B cell (primary cell): Measurements from ENCODE around the gene CAMK1D. TPM values are rescaled to one million over a fixed set of nuclear protein-coding genes. Genes with fewer than 3 reads are reported as not detected.

Source experiments
- ATAC-seq: fragments of 200-7000 bp; cut with Tn5 transposase; one replicate; pipeline ENCODE4 v1.10.0; 2021; ENCODE audit warnings: low read depth, mild to moderate bottlenecking, moderate number of reproducible peaks, moderate library complexity
- CTCF ChIA-PET: fragments of 350-600 bp; sonication (Branson Sonifier 250); formaldehyde crosslinking; loops from one replicate; lab custom pipeline; 2021; ENCODE audit warnings: antibody characterized with exemption, inconsistent platforms; lab: Charles Lee
- POLR2A ChIA-PET: fragments of 350-600 bp; sonication (Branson Sonifier 250); formaldehyde crosslinking; loops from one replicate; lab custom pipeline; 2021; ENCODE audit warnings: antibody characterized with exemption; lab: Charles Lee
- DNase-seq: peaks from one replicate; pipeline ENCODE4 v3.0.0; 2013
- H2AFZ ChIP-seq: 2 replicates; pipeline ENCODE4 v1.6.1; 2012; ENCODE audit warnings: mild to moderate bottlenecking, low read depth, low read length; ENCODE audit not compliant: insufficient read depth, poor library complexity, severe bottlenecking
- H3K27ac ChIP-seq, 2 donors: 1 replicate in 1 of 2; 2 replicates in 1 of 2; pipeline ENCODE4 v1.5.1; 2012 to 2013; ENCODE audit warnings: low read length in 2 of 2, mild to moderate bottlenecking in 2 of 2, moderate library complexity in 1 of 2
- H3K27me3 ChIP-seq, 4 experiments: fragments of 200-600 bp in 1 of 4; sonication (generic) in 1 of 4; replicated peaks in 1 of 4; 1 replicate in 2 of 4; 2 replicates in 2 of 4; pipeline versions ENCODE4 v1.6.1 to v1.7.0; 2013 to 2016; ENCODE audit warnings: low read length in 3 of 4, mild to moderate bottlenecking in 2 of 4, mixed read lengths in 1 of 4, moderate library complexity in 1 of 4; ENCODE audit not compliant: insufficient read depth in 4 of 4, control insufficient read depth in 3 of 4; ENCODE audit errors: control extremely low read depth in 1 of 4
- H3K36me3 ChIP-seq, 2 experiments: replicated peaks in 1 of 2; 1 replicate in 1 of 2; 2 replicates in 1 of 2; pipeline versions ENCODE4 v1.6.1 to v1.7.1; 2013; ENCODE audit warnings: low read length in 1 of 2; ENCODE audit not compliant: insufficient read depth in 2 of 2, control insufficient read depth in 1 of 2; ENCODE audit errors: control extremely low read depth in 1 of 2, extremely low read depth in 1 of 2
- H3K4me1 ChIP-seq, 2 donors: fragments of 200-600 bp in 1 of 2; sonication (generic) in 1 of 2; 1 replicate in 1 of 2; 2 replicates in 1 of 2; pipeline versions ENCODE4 v1.5.1 to v1.6.1; 2013 to 2017; ENCODE audit warnings: low read length in 2 of 2; ENCODE audit not compliant: control insufficient read depth in 2 of 2, insufficient read depth in 2 of 2
- H3K4me2 ChIP-seq: replicated peaks from 2 replicates; pipeline ENCODE3; 2012; ENCODE audit warnings: mild to moderate bottlenecking, low read depth, low read length; ENCODE audit not compliant: poor library complexity, severe bottlenecking
- H3K4me3 ChIP-seq, 5 experiments: fragments of 200-600 bp in 1 of 5; sonication (generic) in 1 of 5; 1 replicate in 3 of 5; 2 replicates in 2 of 5; pipeline versions ENCODE4 v1.5.1 to v1.7.0; 2011 to 2016; ENCODE audit warnings: low read length in 4 of 5, mild to moderate bottlenecking in 4 of 5, low read depth in 2 of 5, control low read depth in 1 of 5, moderate library complexity in 1 of 5; ENCODE audit not compliant: insufficient read depth in 1 of 5; ENCODE audit errors: control extremely low read depth in 1 of 5, extremely low read depth in 1 of 5
- H3K79me2 ChIP-seq: fragments of 200-600 bp; sonication (generic); one replicate; pipeline ENCODE4 v1.6.0; 2016; ENCODE audit warnings: low read length; ENCODE audit not compliant: control insufficient read depth, insufficient read depth
- H3K9ac ChIP-seq: fragments of 200-600 bp; sonication (generic); 2 replicates; pipeline ENCODE4 v1.6.1; 2017; ENCODE audit warnings: mild to moderate bottlenecking, low read length, moderate library complexity
- H3K9me3 ChIP-seq, 3 donors: one replicate each; pipeline versions ENCODE4 v1.6.1 to v1.7.1; 2013; ENCODE audit warnings: low read length in 2 of 3; ENCODE audit not compliant: control insufficient read depth in 2 of 3, insufficient read depth in 1 of 3; ENCODE audit errors: control extremely low read depth in 1 of 3
- H4K20me1 ChIP-seq: 2 replicates; pipeline ENCODE4 v1.6.0; 2012; ENCODE audit warnings: mild to moderate bottlenecking, low read length; ENCODE audit not compliant: insufficient read depth, control insufficient read depth, poor library complexity, severe bottlenecking
- H3K27ac Mint-ChIP-seq: one replicate; pipeline ENCODE4 v1.8.0; 2021; ENCODE audit warnings: mixed read lengths
- H3K27me3 Mint-ChIP-seq: one replicate; pipeline ENCODE4 v1.8.0; 2021; ENCODE audit warnings: mixed read lengths
- H3K4me1 Mint-ChIP-seq: one replicate; pipeline ENCODE4 v1.8.0; 2021; ENCODE audit warnings: mixed read lengths
- H3K4me3 Mint-ChIP-seq: one replicate; pipeline ENCODE4 v1.8.0; 2021; ENCODE audit warnings: mixed read lengths
- H3K9me3 Mint-ChIP-seq: one replicate; pipeline ENCODE4 v1.8.0; 2022; ENCODE audit warnings: mixed read lengths; ENCODE audit not compliant: insufficient read depth
- EZH2 ChIP-seq: IDR thresholded peaks from 2 replicates; pipeline ENCODE4 v1.6.1; 2012; ENCODE audit warnings: borderline replicate concordance, low read depth, mild to moderate bottlenecking, moderate library complexity, low read length; ENCODE audit not compliant: insufficient read depth, poor library complexity, severe bottlenecking
- WGBS: methylation state at CpG from one replicate; pipeline ENCODE4 v1.1.5; 2013; ENCODE audit warnings: missing lambda C conversion rate; ENCODE audit not compliant: insufficient coverage; 5-methylcytosine and 5-hydroxymethylcytosine counted together
- intact Hi-C: fragments of 100-400 bp; cut with micrococcal nuclease; formaldehyde crosslinking; loops from one replicate; pipeline ENCODE4 v1.10.0; 2022
- polyA plus RNA-seq: library from polyadenylated mRNA; depleted of rRNA; stranded (reverse); fragments of >200 nt; gene quantifications from 2 replicates; pipeline ENCODE4 v1.2.3, GENCODE V29; 2012
- total RNA-seq, 2 donors: library from RNA; stranded (reverse); fragments of 120-200 nt in 1 of 2; gene quantifications; 1 replicate in 1 of 2; 2 replicates in 1 of 2; pipeline versions ENCODE4 v1.2.3 to v1.2.4, GENCODE V29; 2013 to 2022
- TF ChIP-seq, protein P1 (sequence below): fragments of 200-600 bp; IDR thresholded peaks from one replicate; pipeline ENCODE4 v1.8.0; 2022; ENCODE audit warnings: antibody characterized with exemption, mild to moderate bottlenecking

Gene CAMK1D
- total and polyA plus RNA-seq, 2 donors (not counting 1 experiment from before 2014, with no cell fraction given), result 34.1 to 69.7 TPM

DNA sequence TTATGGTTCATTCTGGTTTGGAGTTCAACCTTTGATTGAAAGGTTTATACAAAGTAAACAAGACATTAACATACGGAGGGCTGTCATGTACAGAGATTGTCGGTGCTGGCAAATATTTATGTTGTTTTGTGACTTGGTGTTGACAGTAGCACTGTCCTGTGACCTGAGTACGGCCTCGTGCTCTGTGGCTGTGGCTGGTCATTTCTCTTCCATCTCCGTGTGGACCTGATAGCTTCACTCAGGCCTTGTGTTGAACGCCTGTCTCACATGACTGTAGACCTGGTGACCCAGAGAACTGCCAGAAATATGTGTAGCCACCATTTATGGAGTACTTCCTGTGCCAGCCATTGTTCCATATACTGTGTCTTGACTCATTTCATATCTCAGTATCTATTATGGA, 340.5 kb downstream of the CAMK1D start:
- Histone ChIP-seq H3K4me1 (no peaks in the 10 kb centered on the region), H3K9me3 (peaks cover 0 to 6% (median 0%) of the 10 kb centered on the region in 3 donors), H4K20me1 (peaks cover 37% of the 10 kb centered on the region), H3K36me3 (peaks cover 2 to 8% of the 10 kb centered on the region in 2 experiments), H3K27me3 (no peaks in the 10 kb centered on the region), H3K79me2 (peaks cover 49% of the 10 kb centered on the region), H3K9ac (no peak overlapping the region), H2AFZ (no peak overlapping the region), H3K27ac (no peak overlapping the region), H3K4me2 (no peak overlapping the region), H3K4me3 (no peak overlapping the region)
- H3K4me3 Mint-ChIP-seq, result no peak overlapping the region
- intact Hi-C loops, result no loop called here
- DNase-seq (no peak), ATAC-seq (no peak)
- no peak for TF ChIP-seq EZH2
- TF ChIP-seq, protein P1, sequence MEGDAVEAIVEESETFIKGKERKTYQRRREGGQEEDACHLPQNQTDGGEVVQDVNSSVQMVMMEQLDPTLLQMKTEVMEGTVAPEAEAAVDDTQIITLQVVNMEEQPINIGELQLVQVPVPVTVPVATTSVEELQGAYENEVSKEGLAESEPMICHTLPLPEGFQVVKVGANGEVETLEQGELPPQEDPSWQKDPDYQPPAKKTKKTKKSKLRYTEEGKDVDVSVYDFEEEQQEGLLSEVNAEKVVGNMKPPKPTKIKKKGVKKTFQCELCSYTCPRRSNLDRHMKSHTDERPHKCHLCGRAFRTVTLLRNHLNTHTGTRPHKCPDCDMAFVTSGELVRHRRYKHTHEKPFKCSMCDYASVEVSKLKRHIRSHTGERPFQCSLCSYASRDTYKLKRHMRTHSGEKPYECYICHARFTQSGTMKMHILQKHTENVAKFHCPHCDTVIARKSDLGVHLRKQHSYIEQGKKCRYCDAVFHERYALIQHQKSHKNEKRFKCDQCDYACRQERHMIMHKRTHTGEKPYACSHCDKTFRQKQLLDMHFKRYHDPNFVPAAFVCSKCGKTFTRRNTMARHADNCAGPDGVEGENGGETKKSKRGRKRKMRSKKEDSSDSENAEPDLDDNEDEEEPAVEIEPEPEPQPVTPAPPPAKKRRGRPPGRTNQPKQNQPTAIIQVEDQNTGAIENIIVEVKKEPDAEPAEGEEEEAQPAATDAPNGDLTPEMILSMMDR, result no peak
- no peaks in the 10 kb centered on the region for H3K9me3 Mint-ChIP-seq
- peaks cover 3% of the 10 kb centered on the region for H3K4me1 Mint-ChIP-seq
- H3K27ac Mint-ChIP-seq, result no peak overlapping the region
- no peaks in the 10 kb centered on the region for H3K27me3 Mint-ChIP-seq
- POLR2A ChIA-PET, result no interaction called here
- WGBS, result 93% methylated on average over 6 of the region's 6 CpGs
- CTCF ChIA-PET, result no interaction called here

DNA sequence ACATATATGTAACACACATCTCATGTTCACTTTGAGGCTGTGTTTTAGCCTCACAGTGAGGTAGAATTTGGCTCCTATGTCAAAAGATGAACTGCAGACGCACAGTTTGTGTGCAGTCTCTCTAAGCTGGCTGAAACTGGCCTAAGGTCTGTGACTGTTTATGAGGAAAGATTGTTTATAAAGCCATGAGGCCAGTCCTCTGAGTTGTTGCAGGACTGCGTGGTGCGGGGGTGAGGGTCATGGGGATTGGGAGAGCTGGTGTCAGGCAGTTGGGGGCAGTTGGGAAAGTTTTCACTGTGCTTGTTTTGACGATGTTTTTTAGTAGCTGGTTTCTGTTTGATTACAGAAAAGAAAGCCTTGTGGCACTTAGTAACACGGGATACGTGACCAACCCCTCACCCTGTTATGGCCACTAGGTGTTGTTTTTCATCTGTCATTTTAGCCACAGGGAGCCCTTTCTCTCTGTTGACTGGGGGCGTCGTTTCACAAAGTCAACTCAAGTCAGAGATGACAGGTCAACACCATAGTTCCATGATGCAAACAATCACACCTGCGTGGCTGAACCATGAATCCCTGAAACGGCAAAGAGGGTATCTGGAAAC, 341.3 kb downstream of the CAMK1D start:
- 89% methylated on average over 5 of the region's 10 CpGs for WGBS
- H3K27me3 Mint-ChIP-seq, result no peaks in the 10 kb centered on the region

More for the DNA sequence above, 341.3 kb downstream of the CAMK1D start:
- H3K4me3 ChIP-seq, result no peak overlapping the region
- Mint-ChIP-seq H3K4me3 (no peak overlapping the region), H3K27ac (no peak overlapping the region), H3K4me1 (peaks cover 3% of the 10 kb centered on the region), H3K9me3 (no peaks in the 10 kb centered on the region)
- no peak for DNase-seq
- no peaks in the 10 kb centered on the region for H3K27me3 ChIP-seq
- peaks cover 34% of the 10 kb centered on the region for H4K20me1 ChIP-seq
- POLR2A ChIA-PET, result interaction anchor here (0.6 kb wide), 1 partner anchor 110 kb away, joined by 7 read pairs; no protein-coding TSS in a partner anchor
- no peaks in the 10 kb centered on the region for H3K4me1 ChIP-seq
- intact Hi-C loops, result no loop called here
- no peak overlapping the region for H3K9ac ChIP-seq
- no peak for TF ChIP-seq EZH2
- TF ChIP-seq, protein P1, result no peak
- peaks cover 51% of the 10 kb centered on the region for H3K79me2 ChIP-seq
- ATAC-seq, result no peak
- H3K27ac ChIP-seq, result no peak overlapping the region
- H3K36me3 ChIP-seq, result peaks cover 2 to 4% of the 10 kb centered on the region in 2 experiments
- no peak overlapping the region for H2AFZ ChIP-seq
- H3K4me2 ChIP-seq, result no peak overlapping the region
- H3K9me3 ChIP-seq, result peaks cover 0 to 6% (median 0%) of the 10 kb centered on the region in 3 donors
- CTCF ChIA-PET, result interaction anchor here (0.7 kb wide), 1 partner anchor 18 kb away, joined by 4 read pairs; no protein-coding TSS in a partner anchor
